CD4-positive, alpha-beta T cell treated with Interleukin-6 at 100 ng/mL for 8 hours (primary cell): ENCODE results near the gene RXYLT1.
"Not testable (repeated sequence)": the region's sequence is repeated elsewhere in the genome, so short reads cannot be mapped to it uniquely, and the experiment has no call there.

Experiments
- DNase-seq: peaks from one replicate; pipeline ENCODE4 v3.0.0-alpha.2; 2020; ENCODE audit warnings: mixed read lengths, low spot score

The RXYLT1 gene

GRCh38 chr12:63804746-63805145 lies 25.0 kb downstream of the RXYLT1 start:
- DNase-seq, result no peak

- DNase-seq, result no peak
Measured at GRCh38 chr12:63805704-63806672, 26.3 kb downstream of the RXYLT1 start.

- DNase-seq, result no peak
Measured at GRCh38 chr12:63808631-63809030, 28.9 kb downstream of the RXYLT1 start.

GRCh38 chr12:63809566-63809965 lies 29.9 kb downstream of the RXYLT1 start:
- no peak for DNase-seq

GRCh38 chr12:63811334-63811733 lies 31.6 kb downstream of the RXYLT1 start:
- DNase-seq, result no peak

- DNase-seq, result no peak
Measured at GRCh38 chr12:63811755-63812154, 32.0 kb downstream of the RXYLT1 start.

- no peak for DNase-seq
Measured at GRCh38 chr12:63814146-63814772, 34.5 kb downstream of the RXYLT1 start.

GRCh38 chr12:63815482-63815852 lies 35.8 kb downstream of the RXYLT1 start:
- no peak for DNase-seq

GRCh38 chr12:63816031-63816430 lies 36.3 kb downstream of the RXYLT1 start:
- DNase-seq, result no peak

- no peak for DNase-seq
Measured at GRCh38 chr12:63820427-63820826, 40.7 kb downstream of the RXYLT1 start.

GRCh38 chr12:63821781-63822251 lies 42.1 kb downstream of the RXYLT1 start:
- no peak for DNase-seq

- DNase-seq, result no peak
Measured at GRCh38 chr12:63822352-63822751, 42.6 kb downstream of the RXYLT1 start.

GRCh38 chr12:63823040-63823439 lies 43.3 kb downstream of the RXYLT1 start:
- no peak for DNase-seq

GRCh38 chr12:63826006-63826585 lies 46.4 kb downstream of the RXYLT1 start:
- no peak for DNase-seq

GRCh38 chr12:63828867-63829266 lies 49.2 kb downstream of the RXYLT1 start:
- DNase-seq, result no peak

- no peak for DNase-seq
Measured at GRCh38 chr12:63836046-63836445, 56.3 kb downstream of the RXYLT1 start.

- no peak for DNase-seq
Measured at GRCh38 chr12:63836936-63837335, 57.2 kb downstream of the RXYLT1 start.

GRCh38 chr12:63838411-63838810 lies 58.7 kb downstream of the RXYLT1 start:
- no peak for DNase-seq

- DNase-seq, result no peak
Measured at GRCh38 chr12:63841011-63841410, 61.3 kb downstream of the RXYLT1 start.

GRCh38 chr12:63841571-63841970 lies 61.9 kb downstream of the RXYLT1 start:
- DNase-seq, result no peak

- DNase-seq, result not testable (repeated sequence)
Measured at GRCh38 chr12:63842750-63843149, 63.0 kb downstream of the RXYLT1 start.

- no peak for DNase-seq
Measured at GRCh38 chr12:63843254-63843720, 63.6 kb downstream of the RXYLT1 start.
